ENCODE results near the gene EHD3. TPM values are rescaled to one million over a fixed set of nuclear protein-coding genes. Genes with fewer than 3 reads are reported as not detected.

The EHD3 gene
- under 1 TPM; 0.43 to 0.48 TPM for total RNA-seq

GRCh38 chr2:31233741-31234682, at the start of gene EHD3:
TSS of gene EHD3 (plus strand) at chr2:31234152. CDS start at chr2:31234622, 470 bp downstream.

GRCh38 chr2:31217465-31218200, 16.3 kb upstream of the EHD3 start, which contains the start of gene CAPN14:
TSS of gene CAPN14 (minus strand) at chr2:31217515. CDS start at chr2:31205447, 12,068 bp downstream.

Other genes starting within 250 kb of the EHD3 start
- gene GALNT14, start 95.7 kb upstream of the EHD3 start, total RNA-seq: not detected
- under 1 TPM in 1 of 2 experiments, not detected in 1; 0.18 TPM for gene CAPN14, start 16.6 kb upstream of the EHD3 start, total RNA-seq
- 1 to 10 TPM in 1 of 2 experiments, under 1 TPM in 1; 0.99 to 1.2 TPM for gene XDH, start 180.6 kb downstream of the EHD3 start, total RNA-seq

Data from activated naive CD4-positive, alpha-beta T cell treated with anti-CD3 and anti-CD28 coated beads, Interleukin-2, amount 10 ng/mL, durations not matched to agents 5 hours and 36 hours (primary cell).